Right forelimb (tissue), 1 donor: ENCODE results near the gene CGNL1.

Experiments used
- DNase-seq: peaks from one replicate; pipeline ENCODE4 v3.0.0-alpha.2; 2018

Gene CGNL1

GRCh38 chr15:57388464-57388863 is 12.2 kb downstream of the CGNL1 start:
- DNase-seq, result no peak

GRCh38 chr15:57389991-57390390 is 13.7 kb downstream of the CGNL1 start:
- DNase-seq, result no peak

GRCh38 chr15:57390583-57390982 is 14.3 kb downstream of the CGNL1 start:
- DNase-seq, result no peak

- no peak for DNase-seq
These were observed 15.2 kb downstream of the CGNL1 start for GRCh38 chr15:57391537-57391936.

GRCh38 chr15:57393061-57393460 is 16.8 kb downstream of the CGNL1 start:
- DNase-seq, result no peak

- DNase-seq, result peak; percentile 37
These were observed 19.0 kb downstream of the CGNL1 start for GRCh38 chr15:57395292-57395691.

GRCh38 chr15:57398336-57398735 is 22.0 kb downstream of the CGNL1 start:
- peak; percentile 6 for DNase-seq

GRCh38 chr15:57401546-57401945 is 25.2 kb downstream of the CGNL1 start:
- DNase-seq, result no peak

GRCh38 chr15:57403017-57403416 is 26.7 kb downstream of the CGNL1 start:
- DNase-seq, result peak; percentile 69

GRCh38 chr15:57403566-57404325 is 27.4 kb downstream of the CGNL1 start:
- peak; percentile 58 for DNase-seq

GRCh38 chr15:57405133-57405532 is 28.8 kb downstream of the CGNL1 start:
- peak; percentile 10 for DNase-seq

GRCh38 chr15:57406062-57406772 is 29.9 kb downstream of the CGNL1 start:
- peak; percentile 40 for DNase-seq

- DNase-seq, result peak; percentile 11
These were observed 34.1 kb downstream of the CGNL1 start for GRCh38 chr15:57410373-57410772.

GRCh38 chr15:57411945-57412768 is 35.9 kb downstream of the CGNL1 start:
- no peak for DNase-seq

GRCh38 chr15:57415602-57416001 is 39.3 kb downstream of the CGNL1 start:
- DNase-seq, result no peak

- no peak for DNase-seq
These were observed 42.3 kb downstream of the CGNL1 start for GRCh38 chr15:57418635-57419034.

GRCh38 chr15:57419335-57419734 is 43.0 kb downstream of the CGNL1 start:
- DNase-seq, result no peak

GRCh38 chr15:57421110-57421509 is 44.8 kb downstream of the CGNL1 start:
- no peak for DNase-seq

- DNase-seq, result no peak
These were observed 45.2 kb downstream of the CGNL1 start for GRCh38 chr15:57421551-57421950.

GRCh38 chr15:57422113-57422754 is 45.9 kb downstream of the CGNL1 start:
- DNase-seq, result no peak

- no peak for DNase-seq
These were observed 47.4 kb downstream of the CGNL1 start for GRCh38 chr15:57423599-57424140.

GRCh38 chr15:57424628-57425405 is 48.5 kb downstream of the CGNL1 start:
- DNase-seq, result no peak
